Left lung (tissue), 10 donors: ENCODE measurements around the gene ZNF580. TPM values are rescaled to one million over a fixed set of nuclear protein-coding genes. Genes with fewer than 3 reads are reported as not detected.
A peak's percentile ranks its signal among the peaks of the same experiment; 100 is the strongest.

Experiments
- ATAC-seq: fragments of 200-7000 bp; cut with Tn5 transposase; one replicate; pipeline ENCODE4 v1.9.1; 2020; ENCODE audit warnings: moderate library complexity
- DNase-seq, 4 donors: peaks; one replicate each; pipeline ENCODE4 v3.0.0-alpha.2; 2013 to 2020
- H3K27ac ChIP-seq, 2 donors: fragments of 200-600 bp; sonication (generic) in 1 of 2; one replicate each; pipeline versions ENCODE4 v1.5.0 to v1.8.0; 2020 to 2021
- H3K27me3 ChIP-seq, 2 donors: fragments of 200-600 bp; sonication (generic) in 1 of 2; one replicate each; pipeline versions ENCODE4 v1.5.0 to v1.8.0; 2020 to 2021
- H3K36me3 ChIP-seq, 2 donors: fragments of 200-600 bp; sonication (generic) in 1 of 2; one replicate each; pipeline versions ENCODE4 v1.5.0 to v1.8.0; 2020 to 2021
- H3K4me1 ChIP-seq, 2 donors: fragments of 200-600 bp; one replicate each; pipeline ENCODE4 v1.8.0; 2021
- H3K4me3 ChIP-seq, 2 donors: fragments of 200-600 bp; sonication (generic) in 1 of 2; one replicate each; pipeline versions ENCODE4 v1.5.0 to v1.8.0; 2020 to 2021; ENCODE audit warnings: mild to moderate bottlenecking in 1 of 2
- H3K9me3 ChIP-seq, 2 donors: fragments of 200-600 bp; sonication (generic) in 1 of 2; one replicate each; pipeline versions ENCODE4 v1.5.0 to v1.8.0; 2020 to 2021
- CTCF ChIP-seq, 2 donors: fragments of 200-600 bp; sonication (generic) in 1 of 2; IDR thresholded peaks; one replicate each; pipeline versions ENCODE4 v1.5.0 to v1.8.0; 2021; ENCODE audit warnings: antibody characterized with exemption in 2 of 2
- intact Hi-C, 2 donors: fragments of 100-400 bp; cut with DNase I; formaldehyde crosslinking; loops; one replicate each; pipeline versions ENCODE4 v1.11.2 to v1.14.2; 2022
- polyA plus RNA-seq, 6 donors: library from polyadenylated mRNA; unstranded; fragments of 120-200 nt; gene quantifications; one replicate each; pipeline ENCODE4 v1.2.1, GENCODE V29; 2013; ENCODE audit not compliant: insufficient read length in 6 of 6
- total RNA-seq, 2 donors: library from RNA; stranded (reverse); fragmentation: NEBNext Ultra II Directional; extraction: Animal tissue kit (Norgen Biotek cat#: 25700); gene quantifications; one replicate each; pipeline ENCODE4 v1.2.1, GENCODE V29; 2021
- donor health status: DM: no; HTN: yes; CAD: no.
- donor health status: DM: no; HTN: no; CAD: no.

Gene ZNF580
- total and polyA plus RNA-seq, 8 donors, result 33.8 to 49.5 (median 39.1) TPM

- TF ChIP-seq CTCF (IDR thresholded peaks at IDR 0.05), result no peak
- Histone ChIP-seq H3K4me3 (no peak overlapping the region), H3K9me3 (no peaks in the 10 kb centered on the region), H3K27me3 (no peaks in the 10 kb centered on the region), H3K27ac (no peak overlapping the region), H3K36me3 (peaks cover 0 to 70% of the 10 kb centered on the region in 2 donors), H3K4me1 (peaks cover 16 to 30% of the 10 kb centered on the region in 2 donors)
- no peak for ATAC-seq
- DNase-seq, result no peak
- intact Hi-C loops, result no loop called here
Observed at GRCh38 chr19:55672418-55672817, 31.6 kb downstream of the ZNF580 start.

DNA sequence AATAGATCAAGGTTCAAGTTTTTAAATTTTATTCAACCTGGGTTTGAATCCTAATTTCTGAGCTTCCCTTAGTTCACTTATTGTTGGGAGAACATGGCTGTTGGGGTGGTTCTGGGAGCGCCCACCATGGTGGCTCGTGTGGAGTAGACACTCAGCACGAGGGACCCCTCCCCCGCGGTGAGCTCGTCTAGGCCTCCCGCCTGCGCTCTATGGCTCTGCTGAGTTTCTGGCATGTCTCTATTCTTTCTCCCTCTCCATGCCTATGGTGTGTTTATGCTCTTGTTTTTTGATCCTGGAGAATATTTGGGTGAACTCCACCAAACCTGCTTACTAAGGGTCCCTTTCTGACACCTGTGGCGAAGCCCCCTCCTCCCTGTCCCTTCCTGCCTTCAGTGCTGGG is 32.7 kb downstream of the ZNF580 start:
- intact Hi-C loops, result no loop called here
- ATAC-seq (no peak), DNase-seq (peak in 1 of 4 donors; percentile 70)
- no peak for TF ChIP-seq CTCF (IDR thresholded peaks at IDR 0.05)
- Histone ChIP-seq H3K9me3 (no peaks in the 10 kb centered on the region), H3K4me1 (peaks cover 17 to 40% of the 10 kb centered on the region in 2 donors), H3K27me3 (no peaks in the 10 kb centered on the region), H3K27ac (no peak overlapping the region), H3K36me3 (peaks cover 0 to 66% of the 10 kb centered on the region in 2 donors), H3K4me3 (no peak overlapping the region)

GRCh38 chr19:55673889-55674288 is 33.1 kb downstream of the ZNF580 start:
- TF ChIP-seq CTCF (IDR thresholded peaks at IDR 0.05), result no peak
- intact Hi-C loops, result no loop called here
- Histone ChIP-seq H3K36me3 (peaks cover 0 to 66% of the 10 kb centered on the region in 2 donors), H3K9me3 (no peaks in the 10 kb centered on the region), H3K4me3 (no peak overlapping the region), H3K4me1 (peaks cover 17 to 45% of the 10 kb centered on the region in 2 donors), H3K27ac (no peak overlapping the region), H3K27me3 (no peaks in the 10 kb centered on the region)
- ATAC-seq (no peak), DNase-seq (peak in 1 of 4 donors; percentile 35)

DNA sequence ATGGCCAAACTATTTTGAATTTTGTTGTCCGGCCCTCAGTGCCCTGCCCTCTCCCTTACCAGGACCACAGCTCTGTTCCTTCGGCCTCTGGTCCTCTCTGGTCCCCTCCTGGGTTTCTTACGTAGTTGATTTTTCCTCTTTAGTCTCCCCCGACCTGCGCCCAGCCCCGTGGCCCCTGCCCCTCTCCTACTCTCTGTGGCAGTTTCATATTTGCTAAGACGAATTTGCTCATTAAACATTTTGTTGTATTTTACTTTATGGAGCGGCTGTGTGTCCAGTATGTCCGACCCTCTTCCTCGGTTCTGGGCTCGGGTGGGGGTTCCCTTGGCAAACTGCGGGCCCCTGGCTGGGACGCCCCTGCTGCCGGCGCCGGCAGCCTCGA is 33.6 kb downstream of the ZNF580 start:
- H3K9me3 ChIP-seq, result no peaks in the 10 kb centered on the region
- intact Hi-C loops, result no loop called here
- peak overlapping the region; percentile 86 to 90 for H3K27ac ChIP-seq
- ATAC-seq (no peak), DNase-seq (no peak)
- H3K27me3 ChIP-seq, result no peaks in the 10 kb centered on the region
- TF ChIP-seq CTCF (IDR thresholded peaks at IDR 0.05), result no peak
- peaks cover 0 to 66% of the 10 kb centered on the region in 2 donors for H3K36me3 ChIP-seq
- peaks cover 17 to 50% of the 10 kb centered on the region in 2 donors for H3K4me1 ChIP-seq
- peak overlapping the region; percentile 68 to 81 for H3K4me3 ChIP-seq

GRCh38 chr19:55674841-55675660 is 34.2 kb downstream of the ZNF580 start, which contains the start of gene EPN1:
TSS of gene EPN1 (plus strand) at chr19:55675226. CDS start at chr19:55678628, 3,402 bp downstream.
- Histone ChIP-seq H3K36me3 (peaks cover 0 to 66% of the 10 kb centered on the region in 2 donors), H3K27ac (peak within 1 kb of the TSS; percentile 86 to 90), H3K4me3 (peak within 1 kb of the TSS; percentile 68 to 81), H3K27me3 (no peaks in the 10 kb centered on the region), H3K9me3 (no peaks in the 10 kb centered on the region), H3K4me1 (peaks cover 17 to 56% of the 10 kb centered on the region in 2 donors)
- intact Hi-C loops, result no loop called here
- TF ChIP-seq CTCF (IDR thresholded peaks at IDR 0.05), result no peak
- DNase-seq (peak; percentile 93 to 99 (median 98)), ATAC-seq (peak; percentile 95)
